Measurements from ENCODE around the gene ANKRD9.

- TF ChIP-seq POLR2AphosphoS5 (IDR thresholded peaks at IDR 0.05) (no peak), CTCF (IDR thresholded peaks at IDR 0.05) (no peak), POLR2A (IDR thresholded peaks at IDR 0.05) (no peak)
These were observed 13.9 kb downstream of the ANKRD9 start for GRCh38 chr14:102495491-102496330.

Data from stomach (tissue), 4 donors.